ENCODE data around the gene KRTAP5-4.

DNA sequence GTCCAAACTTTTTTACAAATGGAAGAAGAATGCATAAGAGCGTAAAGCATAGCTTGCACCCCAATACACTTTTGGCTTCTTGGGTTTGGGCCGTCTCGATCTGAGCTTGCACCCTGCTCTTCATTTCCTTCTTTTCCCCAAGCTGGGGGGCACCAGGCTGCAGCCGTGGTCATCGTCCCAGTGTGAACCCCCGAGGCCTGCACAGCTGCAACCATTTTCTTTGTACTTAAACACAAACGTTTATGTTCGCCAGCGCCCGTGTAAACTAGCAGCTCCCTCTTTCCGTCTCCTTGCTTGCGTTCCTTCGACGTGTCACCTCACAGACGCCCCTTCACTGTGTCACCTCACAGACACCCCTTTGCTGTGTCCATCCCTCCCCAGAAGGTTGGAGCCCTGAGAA, 17.7 kb upstream of the KRTAP5-4 start:
- TF ChIP-seq POLR2AphosphoS5 (IDR thresholded peaks at IDR 0.05; ENCODE audit: borderline replicate concordance, low read depth, low read length) (no peak), EZH2 (IDR thresholded peaks at IDR 0.05) (no peak)
